Tibial nerve (tissue), 4 donors: Measurements from ENCODE around the gene PTPRK.

Experiments
- CTCF ChIP-seq, 5 experiments: fragments of 200-600 bp in 3 of 5; fragments of 450-650 bp in 2 of 5; sonication (generic) in 3 of 5; IDR thresholded peaks; one replicate each; pipeline ENCODE4 v1.5.1; 2016 to 2019; ENCODE audit warnings: antibody characterized with exemption in 5 of 5, mild to moderate bottlenecking in 3 of 5, moderate library complexity in 2 of 5
- EP300 ChIP-seq, 2 donors: sonication (generic); formaldehyde crosslinking; IDR thresholded peaks; one replicate each; pipeline ENCODE4 v1.6.1; 2017; ENCODE audit warnings: antibody characterized with exemption in 2 of 2, mild to moderate bottlenecking in 1 of 2
- POLR2A ChIP-seq, 2 donors: fragments of 450-650 bp; IDR thresholded peaks; one replicate each; pipeline ENCODE4 v1.6.1; 2017; ENCODE audit warnings: antibody characterized with exemption in 2 of 2, mild to moderate bottlenecking in 2 of 2, moderate library complexity in 2 of 2

DNA sequence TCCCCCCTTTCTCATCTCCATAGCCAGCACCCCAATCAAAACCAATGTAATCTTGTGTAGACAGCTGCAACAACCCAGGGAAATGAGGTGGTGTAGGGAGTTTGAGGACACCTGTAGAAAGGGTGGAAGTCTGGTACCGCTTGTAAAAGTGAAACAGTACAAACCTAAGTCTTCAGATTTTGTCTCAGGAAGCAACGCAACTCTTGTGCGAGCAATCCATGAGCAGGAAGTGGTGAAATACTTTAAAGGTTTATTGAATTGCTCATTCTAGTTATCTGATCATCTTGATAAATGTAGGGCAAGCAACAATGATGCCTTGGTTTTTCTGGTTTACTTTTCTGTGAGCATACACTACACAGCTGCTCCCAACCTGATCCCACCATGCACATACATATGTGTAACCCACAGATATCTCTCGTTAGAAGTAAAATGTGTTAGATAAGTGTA, 548.4 kb downstream of the PTPRK start:
- TF ChIP-seq POLR2A (IDR thresholded peaks at IDR 0.05) (no peak), CTCF (IDR thresholded peaks at IDR 0.05) (no peak), EP300 (IDR thresholded peaks at IDR 0.05) (no peak)
